HEK293 (cell line): ENCODE results near the gene PRR5.
A peak's percentile ranks its signal among the peaks of the same experiment; 100 is the strongest.

ENCODE experiments used
- CTCF ChIA-PET: fragments of 350-600 bp; formaldehyde crosslinking; extraction: SDS; loops from one replicate; lab custom pipeline; 2021; ENCODE audit warnings: antibody characterized with exemption; lab: Yijun Ruan, JAX
- POLR2A ChIA-PET: fragments of 300-600 bp; formaldehyde crosslinking; extraction: SDS; loops from one replicate; lab custom pipeline; 2020; ENCODE audit warnings: antibody characterized with exemption, inconsistent platforms; lab: Yijun Ruan, JAX
- H3K27ac ChIP-seq: fragments of 200-500 bp; sonication (Bioruptor generic); 2 replicates; pipeline ENCODE4 v1.5.1; 2014; ENCODE audit warnings: low read depth, low read length, control low read depth, inconsistent platforms; ENCODE audit errors: extremely low read depth
- H3K36me3 ChIP-seq, 2 experiments: fragments of 200-500 bp in 1 of 2; sonication (Bioruptor generic) in 1 of 2; 1 replicate in 1 of 2; 2 replicates in 1 of 2; pipeline ENCODE4 v1.5.1; 2014 to 2017; ENCODE audit warnings: inconsistent platforms in 2 of 2, low read length in 2 of 2; ENCODE audit not compliant: control insufficient read depth in 2 of 2, insufficient read depth in 1 of 2
- H3K4me1 ChIP-seq: fragments of 200-500 bp; sonication (Bioruptor generic); 2 replicates; pipeline ENCODE4 v1.5.1; 2014; ENCODE audit warnings: mild to moderate bottlenecking, low read length, inconsistent platforms; ENCODE audit not compliant: control insufficient read depth, insufficient read depth
- H3K4me3 ChIP-seq: 2 replicates; pipeline ENCODE4 v1.5.1; 2011; ENCODE audit warnings: low read depth, mild to moderate bottlenecking, control low read depth, low read length, moderate library complexity
- H3K9me3 ChIP-seq: fragments of 200-500 bp; sonication (Bioruptor generic); 2 replicates; pipeline ENCODE4 v1.5.1; 2014; ENCODE audit warnings: low read depth, low read length, inconsistent platforms; ENCODE audit not compliant: control insufficient read depth, insufficient read depth
- BCL11A ChIP-seq: fragments of 450-650 bp; formaldehyde crosslinking; IDR thresholded peaks from 2 replicates; pipeline ENCODE4 v1.5.1; 2016; ENCODE audit warnings: low read depth, missing biosample characterization, missing genetic modification characterization
- GFI1B ChIP-seq: fragments of 450-650 bp; formaldehyde crosslinking; IDR thresholded peaks from 2 replicates; pipeline ENCODE4 v1.5.1; 2016; ENCODE audit warnings: missing biosample characterization, missing genetic modification characterization
- KLF10 ChIP-seq: fragments of 450-650 bp; IDR thresholded peaks from 2 replicates; pipeline ENCODE4 v1.5.1; 2018; ENCODE audit warnings: missing biosample characterization, mild to moderate bottlenecking, missing genetic modification characterization
- KLF16 ChIP-seq: fragments of 450-650 bp; formaldehyde crosslinking; IDR thresholded peaks from 2 replicates; pipeline ENCODE4 v1.5.1; 2017; ENCODE audit warnings: missing biosample characterization, missing genetic modification characterization
- SCRT2 ChIP-seq: fragments of 450-650 bp; formaldehyde crosslinking; IDR thresholded peaks from 2 replicates; pipeline ENCODE4 v1.5.1; 2016; ENCODE audit warnings: missing biosample characterization, missing genetic modification characterization
- WT1 ChIP-seq: fragments of 450-650 bp; formaldehyde crosslinking; IDR thresholded peaks from 2 replicates; pipeline ENCODE4 v1.5.1; 2016; ENCODE audit warnings: missing biosample characterization, missing genetic modification characterization
- ZBTB1 ChIP-seq: fragments of 450-650 bp; formaldehyde crosslinking; IDR thresholded peaks from 2 replicates; pipeline ENCODE4 v1.5.1; 2016; ENCODE audit warnings: missing biosample characterization, missing genetic modification characterization
- ZBTB48 ChIP-seq: fragments of 450-650 bp; formaldehyde crosslinking; IDR thresholded peaks from 2 replicates; pipeline ENCODE4 v1.5.1; 2016; ENCODE audit warnings: missing biosample characterization, missing genetic modification characterization
- ZFHX2 ChIP-seq: fragments of 450-650 bp; formaldehyde crosslinking; conservative IDR thresholded peaks from 2 replicates; pipeline ENCODE4 v1.5.1; 2016; ENCODE audit warnings: missing biosample characterization, missing genetic modification characterization
- ZIC2 ChIP-seq: fragments of 450-650 bp; formaldehyde crosslinking; IDR thresholded peaks from 2 replicates; pipeline ENCODE4 v1.5.1; 2016; ENCODE audit warnings: missing biosample characterization, missing genetic modification characterization
- ZNF138 ChIP-seq: fragments of 450-650 bp; formaldehyde crosslinking; IDR thresholded peaks from 2 replicates; pipeline ENCODE4 v1.5.1; 2016; ENCODE audit warnings: missing biosample characterization, missing genetic modification characterization, borderline replicate concordance
- ZNF211 ChIP-seq: fragments of 450-650 bp; formaldehyde crosslinking; IDR thresholded peaks from 2 replicates; pipeline ENCODE4 v1.5.1; 2016; ENCODE audit warnings: low read depth, missing biosample characterization, missing genetic modification characterization
- ZNF23 ChIP-seq: fragments of 450-650 bp; formaldehyde crosslinking; IDR thresholded peaks from 2 replicates; pipeline ENCODE4 v1.5.1; 2016; ENCODE audit warnings: missing biosample characterization, missing genetic modification characterization, borderline replicate concordance
- ZNF473 ChIP-seq: fragments of 450-650 bp; formaldehyde crosslinking; IDR thresholded peaks from 2 replicates; pipeline ENCODE4 v1.5.1; 2017; ENCODE audit warnings: missing biosample characterization, missing genetic modification characterization
- ZNF548 ChIP-seq: fragments of 450-650 bp; formaldehyde crosslinking; IDR thresholded peaks from 2 replicates; pipeline ENCODE4 v1.5.1; 2016; ENCODE audit warnings: missing biosample characterization, missing genetic modification characterization
- ZNF621 ChIP-seq: fragments of 450-650 bp; formaldehyde crosslinking; IDR thresholded peaks from 2 replicates; pipeline ENCODE4 v1.5.1; 2017; ENCODE audit warnings: missing biosample characterization, missing genetic modification characterization
- ZNF624 ChIP-seq: fragments of 450-650 bp; formaldehyde crosslinking; IDR thresholded peaks from 2 replicates; pipeline ENCODE4 v1.5.1; 2017; ENCODE audit warnings: missing biosample characterization, missing genetic modification characterization
- ZNF660 ChIP-seq: fragments of 450-650 bp; IDR thresholded peaks from 2 replicates; pipeline ENCODE4 v1.5.1; 2018; ENCODE audit warnings: missing biosample characterization, mild to moderate bottlenecking, missing genetic modification characterization
- ZNF670 ChIP-seq: fragments of 450-650 bp; formaldehyde crosslinking; IDR thresholded peaks from 2 replicates; pipeline ENCODE4 v1.5.1; 2016; ENCODE audit warnings: missing biosample characterization, missing genetic modification characterization, low read depth
- ZNF707 ChIP-seq: fragments of 450-650 bp; formaldehyde crosslinking; IDR thresholded peaks from 2 replicates; pipeline ENCODE4 v1.5.1; 2016; ENCODE audit warnings: missing biosample characterization, missing genetic modification characterization
- ZNF76 ChIP-seq: fragments of 450-650 bp; formaldehyde crosslinking; IDR thresholded peaks from 2 replicates; pipeline ENCODE4; 2016; ENCODE audit warnings: low read depth, missing biosample characterization, missing genetic modification characterization, borderline replicate concordance
- ZNF792 ChIP-seq: fragments of 450-650 bp; formaldehyde crosslinking; IDR thresholded peaks from 2 replicates; pipeline ENCODE4 v1.5.1; 2016; ENCODE audit warnings: missing biosample characterization, missing genetic modification characterization
- ZSCAN16 ChIP-seq: fragments of 450-650 bp; formaldehyde crosslinking; IDR thresholded peaks from 2 replicates; pipeline ENCODE4 v1.5.1; 2016; ENCODE audit warnings: missing biosample characterization, missing genetic modification characterization
- ZXDB ChIP-seq: fragments of 450-650 bp; formaldehyde crosslinking; IDR thresholded peaks from 2 replicates; pipeline ENCODE4 v1.5.1; 2016; ENCODE audit warnings: missing biosample characterization, missing genetic modification characterization
- TF ChIP-seq, protein P1 (sequence below): fragments of 450-650 bp; formaldehyde crosslinking; IDR thresholded peaks from 2 replicates; pipeline ENCODE4 v1.5.1; 2016; ENCODE audit warnings: missing biosample characterization, missing genetic modification characterization
- TF ChIP-seq, protein P2 (sequence below): IDR thresholded peaks from 2 replicates; pipeline ENCODE4 v1.6.1; 2011; ENCODE audit warnings: mild to moderate bottlenecking, low read depth, low read length, borderline replicate concordance
- TF ChIP-seq, protein P3 (sequence below): fragments of 450-650 bp; formaldehyde crosslinking; IDR thresholded peaks from 2 replicates; pipeline ENCODE4 v1.5.1; 2016; ENCODE audit warnings: missing biosample characterization, missing genetic modification characterization
- TF ChIP-seq, protein P4 (sequence below): fragments of 450-650 bp; formaldehyde crosslinking; IDR thresholded peaks from 2 replicates; pipeline ENCODE4 v1.5.1; 2016; ENCODE audit warnings: missing biosample characterization, missing genetic modification characterization

Gene PRR5

DNA sequence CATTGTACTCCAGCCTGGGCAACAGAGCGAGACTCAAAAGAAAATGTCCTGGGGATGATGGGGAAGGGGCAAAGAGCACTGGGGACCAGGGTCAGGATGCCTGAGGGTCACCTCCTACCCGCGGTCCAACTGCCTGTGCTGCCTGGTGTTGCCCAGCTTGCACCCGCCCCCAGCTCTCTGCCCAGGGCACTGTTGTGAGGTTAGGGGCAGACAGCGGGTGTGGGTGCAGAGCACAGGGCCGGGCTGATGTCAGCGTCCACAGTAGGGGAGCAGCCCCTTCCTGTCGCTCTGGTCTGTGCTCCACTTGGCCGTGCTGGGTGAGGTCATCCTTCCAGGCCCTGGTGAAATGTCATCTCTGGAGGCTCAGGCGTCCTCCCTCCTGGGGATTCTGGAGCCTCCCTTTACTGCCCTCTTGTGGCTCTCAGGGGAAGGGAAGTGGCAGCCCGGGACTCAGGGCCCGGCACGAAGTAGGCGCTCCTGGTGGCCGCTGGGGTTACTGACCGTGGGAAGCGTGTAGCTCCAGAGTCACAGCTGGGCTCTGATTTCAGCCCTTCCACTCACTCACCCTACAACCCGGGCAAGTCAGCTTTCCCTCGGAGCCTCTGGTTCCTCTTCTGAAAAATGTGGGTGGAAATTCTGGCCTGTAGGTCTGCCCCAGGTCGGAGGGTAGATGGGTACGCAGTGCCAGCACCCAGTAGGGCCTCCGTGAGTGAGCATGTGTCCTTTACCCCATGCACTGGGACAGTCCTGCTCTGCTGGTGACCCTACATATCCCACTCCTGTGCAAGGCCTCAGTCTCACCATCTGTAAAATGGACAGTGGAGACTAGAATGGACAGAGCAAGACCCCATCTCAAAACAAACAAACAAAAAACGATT lies 17.3 kb upstream of the PRR5 start (continued):
- TF ChIP-seq, protein P1, sequence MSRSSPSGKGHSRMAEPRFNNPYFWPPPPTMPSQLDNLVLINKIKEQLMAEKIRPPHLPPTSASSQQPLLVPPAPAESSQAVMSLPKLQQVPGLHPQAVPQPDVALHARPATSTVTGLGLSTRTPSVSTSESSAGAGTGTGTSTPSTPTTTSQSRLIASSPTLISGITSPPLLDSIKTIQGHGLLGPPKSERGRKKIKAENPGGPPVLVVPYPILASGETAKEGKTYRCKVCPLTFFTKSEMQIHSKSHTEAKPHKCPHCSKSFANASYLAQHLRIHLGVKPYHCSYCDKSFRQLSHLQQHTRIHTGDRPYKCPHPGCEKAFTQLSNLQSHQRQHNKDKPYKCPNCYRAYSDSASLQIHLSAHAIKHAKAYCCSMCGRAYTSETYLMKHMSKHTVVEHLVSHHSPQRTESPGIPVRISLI (tag by site-specific recombination) = no peak

DNA sequence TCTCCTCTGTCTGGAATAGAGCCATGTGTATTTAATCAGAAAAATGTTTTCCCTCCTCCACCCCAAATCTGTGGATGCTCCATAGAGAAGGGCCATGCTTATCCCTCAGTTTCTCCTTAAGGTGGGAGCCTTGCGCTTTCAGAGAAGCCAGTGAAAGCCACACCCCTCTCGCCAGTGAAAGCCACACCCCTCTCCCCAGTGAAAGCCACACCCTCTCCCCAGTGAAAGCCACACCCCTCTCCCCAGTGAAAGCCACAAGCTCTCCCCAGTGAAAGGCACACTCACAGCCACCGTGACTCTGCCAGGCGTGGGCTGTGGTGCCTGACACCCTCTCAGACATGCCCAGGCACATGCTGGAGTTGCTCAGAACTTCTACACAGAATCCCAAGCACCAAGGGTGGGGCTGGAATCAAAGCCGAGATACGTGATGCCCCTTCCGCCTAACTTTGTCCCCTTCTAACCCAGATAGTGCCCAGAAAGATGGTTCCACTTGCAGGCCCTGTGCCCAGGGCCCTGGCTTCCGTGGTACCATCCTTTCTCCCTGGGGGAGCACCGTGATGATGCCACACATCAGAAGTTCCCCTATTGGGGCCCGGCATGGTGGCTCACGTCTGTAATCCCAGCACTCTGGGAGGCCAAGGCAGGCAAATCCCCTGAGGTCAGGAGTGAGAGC lies 16.5 kb upstream of the PRR5 start:
- no peak overlapping the region for H3K4me3 ChIP-seq
- H3K36me3 ChIP-seq = no peaks in the 10 kb centered on the region
- no peaks in the 10 kb centered on the region for H3K9me3 ChIP-seq
- ChIA-PET CTCF (interaction anchor here (0.6 to 3.8 kb wide), 39 partner anchors 8 to 1198 kb away, joined by 3 to 49 read pairs (median 5); no protein-coding TSS in a partner anchor), POLR2A (interaction anchor here (1.5 to 1.7 kb wide), 2 partner anchors 11 to 17 kb away, joined by 6 to 9 read pairs; no protein-coding TSS in a partner anchor)
- no peak overlapping the region for H3K27ac ChIP-seq
- peaks cover 2% of the 10 kb centered on the region; the same call in 1 of the 2 replicates for H3K4me1 ChIP-seq
- TF ChIP-seq BCL11A (0 out of 2 replicates have a peak, but pooled peaks have one; percentile 14), WT1 (no peak), KLF10 (tag by site-specific recombination) (peak; percentile 59), ZNF670 (no peak), SCRT2 (tag by site-specific recombination) (no peak), ZNF792 (tag by site-specific recombination) (no peak), ZNF624 (no peak), ZBTB1 (tag by site-specific recombination) (no peak), ZNF548 (tag by site-specific recombination) (no peak), ZBTB48 (tag by site-specific recombination) (0 out of 2 replicates have a peak, but pooled peaks have one; percentile 39), ZNF76 (tag by site-specific recombination) (no peak; the same call in 1 of the 2 replicates), ZXDB (tag by site-specific recombination) (no peak), ZNF473 (no peak), ZNF23 (tag by site-specific recombination) (no peak), ZNF621 (tag by site-specific recombination) (no peak), ZFHX2 (tag by site-specific recombination) (peak; percentile 85), ZNF660 (no peak), ZNF211 (tag by site-specific recombination) (no peak), GFI1B (tag by site-specific recombination) (no peak), ZNF138 (tag by site-specific recombination) (no peak), ZIC2 (tag by site-specific recombination) (peak; percentile 88), ZSCAN16 (tag by site-specific recombination) (no peak), ZNF707 (tag by site-specific recombination) (no peak), KLF16 (tag by site-specific recombination) (no peak)
- TF ChIP-seq, protein P2, sequence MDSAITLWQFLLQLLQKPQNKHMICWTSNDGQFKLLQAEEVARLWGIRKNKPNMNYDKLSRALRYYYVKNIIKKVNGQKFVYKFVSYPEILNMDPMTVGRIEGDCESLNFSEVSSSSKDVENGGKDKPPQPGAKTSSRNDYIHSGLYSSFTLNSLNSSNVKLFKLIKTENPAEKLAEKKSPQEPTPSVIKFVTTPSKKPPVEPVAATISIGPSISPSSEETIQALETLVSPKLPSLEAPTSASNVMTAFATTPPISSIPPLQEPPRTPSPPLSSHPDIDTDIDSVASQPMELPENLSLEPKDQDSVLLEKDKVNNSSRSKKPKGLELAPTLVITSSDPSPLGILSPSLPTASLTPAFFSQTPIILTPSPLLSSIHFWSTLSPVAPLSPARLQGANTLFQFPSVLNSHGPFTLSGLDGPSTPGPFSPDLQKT = no peak
- TF ChIP-seq, protein P3, sequence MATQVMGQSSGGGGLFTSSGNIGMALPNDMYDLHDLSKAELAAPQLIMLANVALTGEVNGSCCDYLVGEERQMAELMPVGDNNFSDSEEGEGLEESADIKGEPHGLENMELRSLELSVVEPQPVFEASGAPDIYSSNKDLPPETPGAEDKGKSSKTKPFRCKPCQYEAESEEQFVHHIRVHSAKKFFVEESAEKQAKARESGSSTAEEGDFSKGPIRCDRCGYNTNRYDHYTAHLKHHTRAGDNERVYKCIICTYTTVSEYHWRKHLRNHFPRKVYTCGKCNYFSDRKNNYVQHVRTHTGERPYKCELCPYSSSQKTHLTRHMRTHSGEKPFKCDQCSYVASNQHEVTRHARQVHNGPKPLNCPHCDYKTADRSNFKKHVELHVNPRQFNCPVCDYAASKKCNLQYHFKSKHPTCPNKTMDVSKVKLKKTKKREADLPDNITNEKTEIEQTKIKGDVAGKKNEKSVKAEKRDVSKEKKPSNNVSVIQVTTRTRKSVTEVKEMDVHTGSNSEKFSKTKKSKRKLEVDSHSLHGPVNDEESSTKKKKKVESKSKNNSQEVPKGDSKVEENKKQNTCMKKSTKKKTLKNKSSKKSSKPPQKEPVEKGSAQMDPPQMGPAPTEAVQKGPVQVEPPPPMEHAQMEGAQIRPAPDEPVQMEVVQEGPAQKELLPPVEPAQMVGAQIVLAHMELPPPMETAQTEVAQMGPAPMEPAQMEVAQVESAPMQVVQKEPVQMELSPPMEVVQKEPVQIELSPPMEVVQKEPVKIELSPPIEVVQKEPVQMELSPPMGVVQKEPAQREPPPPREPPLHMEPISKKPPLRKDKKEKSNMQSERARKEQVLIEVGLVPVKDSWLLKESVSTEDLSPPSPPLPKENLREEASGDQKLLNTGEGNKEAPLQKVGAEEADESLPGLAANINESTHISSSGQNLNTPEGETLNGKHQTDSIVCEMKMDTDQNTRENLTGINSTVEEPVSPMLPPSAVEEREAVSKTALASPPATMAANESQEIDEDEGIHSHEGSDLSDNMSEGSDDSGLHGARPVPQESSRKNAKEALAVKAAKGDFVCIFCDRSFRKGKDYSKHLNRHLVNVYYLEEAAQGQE (tag by site-specific recombination) = no peak
- TF ChIP-seq, protein P4, sequence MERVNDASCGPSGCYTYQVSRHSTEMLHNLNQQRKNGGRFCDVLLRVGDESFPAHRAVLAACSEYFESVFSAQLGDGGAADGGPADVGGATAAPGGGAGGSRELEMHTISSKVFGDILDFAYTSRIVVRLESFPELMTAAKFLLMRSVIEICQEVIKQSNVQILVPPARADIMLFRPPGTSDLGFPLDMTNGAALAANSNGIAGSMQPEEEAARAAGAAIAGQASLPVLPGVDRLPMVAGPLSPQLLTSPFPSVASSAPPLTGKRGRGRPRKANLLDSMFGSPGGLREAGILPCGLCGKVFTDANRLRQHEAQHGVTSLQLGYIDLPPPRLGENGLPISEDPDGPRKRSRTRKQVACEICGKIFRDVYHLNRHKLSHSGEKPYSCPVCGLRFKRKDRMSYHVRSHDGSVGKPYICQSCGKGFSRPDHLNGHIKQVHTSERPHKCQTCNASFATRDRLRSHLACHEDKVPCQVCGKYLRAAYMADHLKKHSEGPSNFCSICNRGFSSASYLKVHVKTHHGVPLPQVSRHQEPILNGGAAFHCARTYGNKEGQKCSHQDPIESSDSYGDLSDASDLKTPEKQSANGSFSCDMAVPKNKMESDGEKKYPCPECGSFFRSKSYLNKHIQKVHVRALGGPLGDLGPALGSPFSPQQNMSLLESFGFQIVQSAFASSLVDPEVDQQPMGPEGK = no peak
